A549 (cell line): ENCODE measurements around the gene SLC45A1.

ENCODE experiments used
- HOXA7 ChIP-seq: fragments of 250-450 bp; sonication (Bioruptor Pico); IDR thresholded peaks from 2 replicates; pipeline ENCODE4 v1.5.0; 2020; ENCODE audit warnings: mild to moderate bottlenecking, moderate library complexity
- MYC ChIP-seq: IDR thresholded peaks from 2 replicates; pipeline ENCODE4 v1.6.1; 2012; ENCODE audit warnings: mild to moderate bottlenecking, inconsistent platforms, low read length, improper control_type of control experiment, borderline replicate concordance
- POLR2A ChIP-seq: IDR thresholded peaks from 2 replicates; pipeline ENCODE4 v1.6.1; 2012; ENCODE audit warnings: mild to moderate bottlenecking, low read length
- RCOR1 ChIP-seq: fragments of 150-350 bp; IDR thresholded peaks from 2 replicates; pipeline ENCODE4 v1.6.1; 2014; ENCODE audit warnings: antibody characterized with exemption, low read length, low read depth
- RFX5 ChIP-seq: fragments of 450-650 bp; IDR thresholded peaks from 2 replicates; pipeline ENCODE4 v1.7.1; 2014; ENCODE audit warnings: antibody characterized with exemption, mild to moderate bottlenecking, moderate library complexity
- SREBF2 ChIP-seq: fragments of 450-650 bp; IDR thresholded peaks from 2 replicates; pipeline ENCODE4 v1.6.1; 2014; ENCODE audit warnings: mild to moderate bottlenecking, moderate library complexity
- TF ChIP-seq, protein P1 (sequence below): fragments of >200 bp; sonication (Bioruptor Twin); formaldehyde crosslinking; IDR thresholded peaks from 3 replicates; pipeline ENCODE4 v1.5.1; 2016

- no peak for TF ChIP-seq RCOR1
- no peak for TF ChIP-seq SREBF2
- no peak for TF ChIP-seq HOXA7 (CRISPR knock-in tag)
- TF ChIP-seq, protein P1, sequence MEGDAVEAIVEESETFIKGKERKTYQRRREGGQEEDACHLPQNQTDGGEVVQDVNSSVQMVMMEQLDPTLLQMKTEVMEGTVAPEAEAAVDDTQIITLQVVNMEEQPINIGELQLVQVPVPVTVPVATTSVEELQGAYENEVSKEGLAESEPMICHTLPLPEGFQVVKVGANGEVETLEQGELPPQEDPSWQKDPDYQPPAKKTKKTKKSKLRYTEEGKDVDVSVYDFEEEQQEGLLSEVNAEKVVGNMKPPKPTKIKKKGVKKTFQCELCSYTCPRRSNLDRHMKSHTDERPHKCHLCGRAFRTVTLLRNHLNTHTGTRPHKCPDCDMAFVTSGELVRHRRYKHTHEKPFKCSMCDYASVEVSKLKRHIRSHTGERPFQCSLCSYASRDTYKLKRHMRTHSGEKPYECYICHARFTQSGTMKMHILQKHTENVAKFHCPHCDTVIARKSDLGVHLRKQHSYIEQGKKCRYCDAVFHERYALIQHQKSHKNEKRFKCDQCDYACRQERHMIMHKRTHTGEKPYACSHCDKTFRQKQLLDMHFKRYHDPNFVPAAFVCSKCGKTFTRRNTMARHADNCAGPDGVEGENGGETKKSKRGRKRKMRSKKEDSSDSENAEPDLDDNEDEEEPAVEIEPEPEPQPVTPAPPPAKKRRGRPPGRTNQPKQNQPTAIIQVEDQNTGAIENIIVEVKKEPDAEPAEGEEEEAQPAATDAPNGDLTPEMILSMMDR: no peak
- TF ChIP-seq POLR2A: no peak
- no peak for TF ChIP-seq MYC
- no peak for TF ChIP-seq RFX5
Measured at GRCh38 chr1:8376358-8376840, 58.5 kb downstream of the SLC45A1 start.
